MM.1S (cell line): Measurements from ENCODE around the gene RABGAP1L.

Experiments used
- DNase-seq: peaks from one replicate; pipeline ENCODE4 v3.0.0-alpha.2; 2015
- H2AFZ ChIP-seq: fragments of 300-600 bp; sonication (generic); 2 replicates; pipeline ENCODE4 v1.6.0; 2016; ENCODE audit warnings: antibody characterized with exemption, low read length
- H3F3A ChIP-seq: fragments of 300-600 bp; sonication (generic); 2 replicates; pipeline ENCODE4 v1.6.1; 2016; ENCODE audit warnings: mild to moderate bottlenecking, antibody characterized with exemption, low read length, moderate library complexity, mixed read lengths; ENCODE audit not compliant: insufficient read depth
- H3K27ac ChIP-seq: fragments of 300-600 bp; sonication (generic); 2 replicates; pipeline ENCODE4 v1.5.1; 2016; ENCODE audit warnings: mild to moderate bottlenecking, low read length
- H3K27me3 ChIP-seq: fragments of 300-600 bp; sonication (generic); replicated peaks from 2 replicates; pipeline ENCODE4 v1.6.0; 2016; ENCODE audit warnings: low read length; ENCODE audit not compliant: insufficient read depth
- H3K36me3 ChIP-seq: fragments of 300-600 bp; sonication (generic); replicated peaks from 2 replicates; pipeline ENCODE4 v1.6.1; 2016; ENCODE audit warnings: mild to moderate bottlenecking, low read length, mixed read lengths; ENCODE audit not compliant: insufficient read depth
- H3K4me1 ChIP-seq: fragments of 300-600 bp; sonication (generic); 2 replicates; pipeline ENCODE4 v1.6.1; 2016; ENCODE audit warnings: low read length, mixed read lengths
- H3K4me2 ChIP-seq: fragments of 300-600 bp; sonication (generic); 2 replicates; pipeline ENCODE4 v1.6.0; 2016; ENCODE audit warnings: low read depth, low read length
- H3K4me3 ChIP-seq: fragments of 300-600 bp; sonication (generic); 2 replicates; pipeline ENCODE4 v1.5.1; 2016; ENCODE audit warnings: low read length, mixed read lengths
- H3K79me2 ChIP-seq: fragments of 300-600 bp; sonication (generic); 2 replicates; pipeline ENCODE4 v1.6.1; 2016; ENCODE audit warnings: mixed run types, low read length, mixed read lengths
- H3K9ac ChIP-seq: fragments of 300-600 bp; sonication (generic); 2 replicates; pipeline ENCODE4 v1.6.1; 2016; ENCODE audit warnings: low read length, mixed read lengths
- H3K9me2 ChIP-seq: fragments of 300-600 bp; sonication (generic); replicated peaks from 2 replicates; pipeline ENCODE4 v1.6.1; 2016; ENCODE audit warnings: mild to moderate bottlenecking, low read length, mixed read lengths; ENCODE audit not compliant: insufficient read depth
- H3K9me3 ChIP-seq: fragments of 300-600 bp; sonication (generic); replicated peaks from 2 replicates; pipeline ENCODE4 v1.6.1; 2016; ENCODE audit warnings: mild to moderate bottlenecking, low read length, mixed read lengths; ENCODE audit not compliant: insufficient read depth
- H4K20me1 ChIP-seq: fragments of 300-600 bp; sonication (generic); 2 replicates; pipeline ENCODE4 v1.6.1; 2016; ENCODE audit warnings: mild to moderate bottlenecking, low read length, moderate library complexity, mixed read lengths; ENCODE audit not compliant: insufficient read depth
- CTCF ChIP-seq: fragments of 300-600 bp; sonication (generic); IDR thresholded peaks from 2 replicates; pipeline ENCODE4 v1.5.1; 2016; ENCODE audit warnings: antibody characterized with exemption, low read length, mixed read lengths
- EZH2 ChIP-seq: fragments of 300-600 bp; sonication (generic); optimal IDR thresholded peaks from 2 replicates; pipeline ENCODE3; 2017; ENCODE audit warnings: low read depth, mild to moderate bottlenecking, antibody characterized with exemption, low read length, mixed read lengths
- EZH2phosphoT487 ChIP-seq: fragments of 300-600 bp; sonication (generic); IDR thresholded peaks from 2 replicates; pipeline ENCODE4 v1.6.1; 2018; ENCODE audit warnings: antibody characterized with exemption, low read length

The RABGAP1L gene

GRCh38 chr1:174417921-174418320, 258.6 kb downstream of the RABGAP1L start:
- Histone ChIP-seq H4K20me1 (no peaks in the 10 kb centered on the region), H3K79me2 (no peaks in the 10 kb centered on the region), H3K9me2 (no peaks in the 10 kb centered on the region), H2AFZ (no peak overlapping the region), H3K4me1 (no peaks in the 10 kb centered on the region), H3K9me3 (no peaks in the 10 kb centered on the region), H3K27me3 (no peaks in the 10 kb centered on the region), H3K9ac (no peak overlapping the region), H3K36me3 (no peaks in the 10 kb centered on the region), H3F3A (no peaks in the 10 kb centered on the region), H3K4me3 (no peak overlapping the region), H3K4me2 (no peak overlapping the region), H3K27ac (no peak overlapping the region)
- TF ChIP-seq EZH2phosphoT487: no peak
- no peak for TF ChIP-seq CTCF
- TF ChIP-seq EZH2: no peak
- no peak for DNase-seq

- no peaks in the 10 kb centered on the region for H3K79me2 ChIP-seq
- no peaks in the 10 kb centered on the region for H3K9me3 ChIP-seq
- no peaks in the 10 kb centered on the region for H3K9me2 ChIP-seq
- no peak overlapping the region for H2AFZ ChIP-seq
- H4K20me1 ChIP-seq: no peaks in the 10 kb centered on the region
- no peak overlapping the region for H3K4me2 ChIP-seq
- H3F3A ChIP-seq: no peaks in the 10 kb centered on the region
- no peak overlapping the region for H3K27ac ChIP-seq
- H3K4me3 ChIP-seq: no peak overlapping the region
- no peak for DNase-seq
- no peaks in the 10 kb centered on the region for H3K4me1 ChIP-seq
- no peaks in the 10 kb centered on the region for H3K36me3 ChIP-seq
- no peaks in the 10 kb centered on the region for H3K27me3 ChIP-seq
- TF ChIP-seq CTCF: no peak
- TF ChIP-seq EZH2: no peak
- no peak overlapping the region for H3K9ac ChIP-seq
Observed at GRCh38 chr1:174425121-174425520, 265.8 kb downstream of the RABGAP1L start.

GRCh38 chr1:174426153-174426552, 266.8 kb downstream of the RABGAP1L start:
- H3K27me3 ChIP-seq: no peaks in the 10 kb centered on the region
- no peak overlapping the region for H3K27ac ChIP-seq
- H3K36me3 ChIP-seq: no peaks in the 10 kb centered on the region
- H3F3A ChIP-seq: no peaks in the 10 kb centered on the region
- no peaks in the 10 kb centered on the region for H4K20me1 ChIP-seq
- H3K9me3 ChIP-seq: no peaks in the 10 kb centered on the region
- no peak overlapping the region for H3K4me2 ChIP-seq
- H3K9ac ChIP-seq: no peak overlapping the region
- DNase-seq: no peak
- no peaks in the 10 kb centered on the region for H3K79me2 ChIP-seq
- H3K9me2 ChIP-seq: no peaks in the 10 kb centered on the region
- TF ChIP-seq EZH2phosphoT487 (no peak), CTCF (no peak), EZH2 (no peak)
- H3K4me3 ChIP-seq: no peak overlapping the region
- no peaks in the 10 kb centered on the region for H3K4me1 ChIP-seq
- no peak overlapping the region for H2AFZ ChIP-seq

- Histone ChIP-seq H3K9me2 (no peaks in the 10 kb centered on the region), H3K9ac (no peak overlapping the region), H3K27ac (no peak overlapping the region), H3K4me3 (no peak overlapping the region), H3K4me1 (no peaks in the 10 kb centered on the region), H3K9me3 (no peaks in the 10 kb centered on the region), H3K36me3 (no peaks in the 10 kb centered on the region), H3K4me2 (no peak overlapping the region), H4K20me1 (no peaks in the 10 kb centered on the region), H2AFZ (no peak overlapping the region), H3K79me2 (no peaks in the 10 kb centered on the region), H3K27me3 (no peaks in the 10 kb centered on the region), H3F3A (no peaks in the 10 kb centered on the region)
- no peak for TF ChIP-seq EZH2
- TF ChIP-seq CTCF: no peak
- no peak for TF ChIP-seq EZH2phosphoT487
- no peak for DNase-seq
Observed at GRCh38 chr1:174428033-174428432, 268.7 kb downstream of the RABGAP1L start.
